GM19240 (cell line): ENCODE results near the gene NPLOC4.
"Not testable (repeated sequence)": the region's sequence is repeated elsewhere in the genome, so short reads cannot be mapped to it uniquely, and the experiment has no call there.

ENCODE experiments used
- DNase-seq: peaks from one replicate; pipeline ENCODE4 v3.0.0; 2011; ENCODE audit warnings: low spot score; ENCODE audit not compliant: insufficient read length

Gene NPLOC4

GRCh38 chr17:81636505-81637288 is at the start of gene NPLOC4, which contains the start of gene TSPAN10:
Gene NPLOC4 (minus strand): TSS chr17:81637112. CDS start chr17:81636930, 182 bp downstream.
Gene TSPAN10 (plus strand): TSS chr17:81637196. CDS start chr17:81642413, 5,217 bp downstream.
- peak; percentile 96 for DNase-seq

- DNase-seq, result no peak
Observed at GRCh38 chr17:81686614-81687013, 49.7 kb upstream of the NPLOC4 start.

DNA sequence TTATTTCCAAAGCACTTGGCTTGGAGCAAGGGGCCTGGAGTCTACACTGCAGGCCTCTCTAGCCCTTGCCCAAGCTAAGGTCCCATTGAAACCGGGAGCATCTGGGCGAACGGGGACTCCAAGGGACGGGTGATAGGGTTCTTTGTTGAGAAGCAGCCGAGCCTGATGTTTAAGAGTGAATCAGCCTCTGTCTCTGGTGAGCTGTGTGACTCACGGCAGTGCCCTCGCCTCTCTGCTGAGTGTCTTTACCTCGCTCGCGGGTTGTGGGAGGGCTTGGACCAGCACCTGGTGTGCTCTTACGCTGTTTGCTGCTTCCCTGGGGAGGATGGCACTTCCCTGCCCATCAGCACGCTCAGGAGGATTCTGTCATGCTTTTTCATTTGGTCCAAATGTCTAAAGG is 48.2 kb upstream of the NPLOC4 start:
- DNase-seq, result no peak

DNA sequence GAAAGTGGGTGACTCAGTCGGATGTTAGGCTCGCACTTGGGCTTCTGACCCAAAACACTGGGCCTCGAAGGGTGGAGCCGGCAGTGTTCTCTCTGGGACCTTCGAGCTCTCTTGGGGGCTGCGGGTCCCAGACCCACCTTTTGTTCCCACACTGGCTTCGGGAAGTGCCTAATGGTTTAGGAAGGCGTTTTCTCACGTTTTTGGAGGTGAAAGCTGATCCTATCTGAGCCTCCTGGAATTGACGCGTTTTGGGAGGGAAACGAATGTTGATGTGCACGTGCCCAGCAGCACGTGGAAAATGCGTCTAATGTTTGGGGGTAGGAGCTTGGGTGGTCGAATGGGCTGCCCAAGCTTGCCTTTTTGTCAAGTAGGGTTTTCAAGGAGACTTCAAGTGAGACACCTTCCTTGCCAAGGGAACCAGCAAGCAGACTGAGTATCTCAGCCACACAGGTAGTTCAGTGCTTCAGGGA is 47.6 kb upstream of the NPLOC4 start:
- no peak for DNase-seq

GRCh38 chr17:81683584-81684441 is 46.9 kb upstream of the NPLOC4 start, which contains the start of the genes ARL16 and HGS:
Gene ARL16 (minus strand): TSS chr17:81683797. CDS start chr17:81683753, 44 bp downstream.
Gene HGS (plus strand): TSS chr17:81684011. CDS start chr17:81684067, 56 bp downstream.
- DNase-seq, result peak; percentile 100

DNA sequence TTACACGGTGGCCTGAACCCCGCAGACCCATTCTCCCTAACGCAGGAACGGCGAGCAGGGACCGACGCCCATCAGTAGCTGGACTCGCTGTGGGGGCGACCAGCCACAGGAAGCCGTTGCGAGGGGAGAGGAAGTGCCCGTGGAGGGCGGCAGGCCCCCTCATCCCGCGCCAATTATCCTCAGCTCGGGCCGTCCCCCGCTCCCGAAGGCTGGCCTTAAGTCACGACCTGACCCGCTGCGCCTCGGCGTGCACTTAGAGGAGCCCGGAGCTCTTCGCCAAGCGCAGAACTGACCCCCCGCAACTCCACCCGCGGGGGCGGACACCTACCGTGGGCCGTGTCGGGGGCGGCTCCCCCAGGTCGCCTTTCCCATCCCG is 46.3 kb upstream of the NPLOC4 start:
- no peak for DNase-seq

DNA sequence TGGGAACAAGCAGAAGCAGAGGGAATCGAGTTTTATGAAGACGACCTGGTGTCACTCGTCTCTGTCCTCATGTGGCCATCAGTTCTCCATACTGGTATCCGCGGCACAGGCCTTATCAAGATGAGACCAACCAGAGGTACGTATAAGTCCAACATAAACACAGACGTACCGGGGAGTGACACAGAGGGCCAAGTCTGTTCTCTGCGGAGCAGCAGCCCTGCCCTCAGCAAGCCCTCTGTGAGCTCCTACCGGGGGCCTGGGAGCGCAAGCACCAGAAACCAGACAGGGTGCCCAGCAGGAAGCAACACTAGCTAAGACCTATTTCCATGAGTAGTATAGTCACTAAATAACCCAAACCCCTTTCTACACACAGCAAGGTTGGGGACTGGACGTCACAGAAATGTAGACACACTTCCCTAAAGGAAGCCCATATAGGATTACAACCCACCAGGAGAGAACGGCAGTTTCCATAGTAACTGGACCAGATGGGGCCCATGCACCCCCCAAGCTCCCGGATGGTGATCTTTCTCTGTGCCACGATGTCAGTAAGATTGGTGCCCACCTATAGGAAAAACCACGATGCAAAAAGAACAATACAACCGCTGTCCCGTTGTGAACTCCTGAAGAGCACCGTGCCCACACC is 45.8 kb upstream of the NPLOC4 start:
- DNase-seq, result no peak

DNA sequence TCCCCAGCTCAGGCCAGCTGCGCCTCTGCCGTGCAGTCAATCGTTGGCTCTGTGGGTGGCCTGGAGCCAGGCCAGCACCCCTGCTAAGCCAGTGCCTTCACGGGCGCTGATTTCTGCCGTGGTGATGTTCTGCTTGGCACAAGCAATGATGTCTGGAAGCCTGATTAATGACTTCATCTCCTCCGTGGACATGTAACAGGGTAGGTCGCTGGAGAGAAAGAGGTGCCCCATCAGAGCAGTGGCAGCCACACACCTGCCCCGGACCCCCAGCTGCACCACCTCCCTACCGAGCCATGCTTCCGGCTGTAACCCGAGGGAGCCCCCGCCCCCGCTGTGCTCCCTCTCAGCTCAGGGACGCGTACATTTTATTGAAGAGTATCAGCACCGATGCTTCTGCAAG is 44.8 kb upstream of the NPLOC4 start:
- no peak for DNase-seq

DNA sequence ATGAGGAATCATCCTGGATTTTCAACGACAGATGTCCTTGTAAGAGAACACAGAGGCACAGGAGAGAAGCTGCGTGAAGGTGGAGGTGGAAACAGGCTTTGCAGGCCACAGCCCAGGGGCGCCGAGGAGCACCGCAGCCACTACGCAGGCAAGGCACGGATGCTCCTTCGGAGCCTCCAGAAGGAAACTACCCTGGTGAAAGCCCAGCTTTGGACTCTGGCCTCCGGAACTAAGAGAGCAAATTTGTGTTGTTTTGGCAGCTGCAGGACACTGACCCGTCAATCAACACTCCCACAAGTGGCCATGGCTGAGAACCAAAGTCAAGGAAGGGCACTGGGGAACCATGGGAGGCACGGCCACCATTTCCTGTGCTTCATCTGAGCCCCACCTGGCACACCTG is 43.2 kb upstream of the NPLOC4 start:
- no peak for DNase-seq

DNA sequence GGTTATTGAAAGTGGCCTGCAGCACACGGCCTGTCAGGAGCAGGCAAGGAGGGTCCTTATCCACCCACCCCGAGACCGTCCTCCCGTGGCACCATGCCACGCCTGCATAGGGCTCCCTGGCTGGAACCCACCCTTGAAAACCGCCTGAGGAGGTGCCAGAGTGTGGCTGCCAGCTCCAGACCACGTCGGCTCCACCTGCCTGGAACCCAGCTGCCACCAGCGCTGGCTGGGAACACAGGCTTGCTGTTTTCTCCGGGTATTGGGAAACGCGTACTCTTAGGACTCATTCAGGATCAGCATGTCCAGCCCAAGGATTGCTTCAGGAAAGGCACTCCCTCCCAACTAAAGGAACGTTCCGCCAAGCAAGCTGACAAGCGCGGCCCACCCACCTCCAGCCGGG is 40.0 kb upstream of the NPLOC4 start:
- DNase-seq, result no peak

DNA sequence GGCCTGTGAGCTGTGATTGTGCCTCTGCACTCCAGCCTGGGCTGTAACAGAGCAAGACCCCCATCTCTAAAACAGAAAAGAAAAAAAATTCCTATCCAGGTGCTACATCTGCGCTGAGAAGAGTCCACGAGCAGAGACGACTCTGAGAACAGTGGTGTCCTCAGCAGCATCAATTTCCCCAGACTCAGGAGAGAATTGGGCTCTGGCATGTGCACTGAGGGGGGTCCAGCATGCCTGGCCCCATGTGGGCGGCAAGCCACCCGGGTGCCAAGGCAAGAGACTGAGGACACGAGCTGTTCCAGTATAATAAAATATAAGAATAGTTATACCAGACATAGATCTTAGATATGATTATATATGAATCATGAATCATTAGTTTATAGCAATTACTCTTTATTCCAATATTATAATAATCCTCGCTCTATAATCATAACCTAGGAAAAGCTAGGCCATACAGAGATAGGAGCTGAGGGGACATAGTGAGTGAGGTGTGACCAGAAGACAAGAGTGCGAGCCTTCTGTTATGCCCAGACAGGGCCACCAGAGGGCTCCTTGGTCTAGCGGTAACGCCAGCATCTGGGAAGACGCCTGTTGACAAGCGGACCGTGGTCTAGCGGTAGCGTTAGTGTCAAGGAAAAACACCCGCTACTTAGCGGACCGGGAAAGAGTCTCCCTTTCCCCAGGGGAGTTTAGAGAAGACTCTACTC is 38.8 kb upstream of the NPLOC4 start:
- DNase-seq, result not testable (repeated sequence)

DNA sequence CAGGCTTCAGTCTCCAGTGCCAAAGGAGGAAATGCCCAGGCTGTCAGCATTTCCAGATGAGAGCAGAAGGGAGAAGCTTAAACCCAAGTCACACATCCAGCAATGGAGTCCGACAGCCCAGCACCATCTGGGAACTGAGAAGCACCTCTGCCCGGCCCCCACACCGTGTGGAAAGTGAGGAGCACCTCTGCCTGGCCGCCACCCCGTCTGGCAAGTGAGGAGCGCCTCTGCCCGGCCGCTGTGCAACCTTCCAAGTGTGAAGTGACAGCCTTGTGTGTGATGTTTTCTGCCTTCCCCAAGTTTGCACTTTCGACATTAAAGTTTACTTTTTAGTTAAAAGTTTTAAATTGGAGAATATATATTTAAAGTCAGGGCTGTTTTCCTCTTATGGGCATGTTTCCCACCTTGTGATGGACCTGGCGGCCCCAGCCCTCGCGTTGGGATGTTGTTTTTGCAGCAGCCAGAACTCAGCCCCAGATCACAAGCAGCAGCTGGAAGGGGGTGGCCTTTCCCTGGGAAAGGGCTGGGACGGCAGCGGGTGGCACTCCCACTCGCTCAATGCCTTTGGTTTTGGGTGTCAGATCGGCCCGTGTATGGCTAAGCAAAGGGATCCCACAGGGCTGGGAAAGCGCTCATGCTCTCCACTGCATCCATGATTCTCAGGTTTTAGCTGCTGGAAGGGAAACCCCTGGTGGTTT is 36.8 kb upstream of the NPLOC4 start:
- DNase-seq, result no peak

DNA sequence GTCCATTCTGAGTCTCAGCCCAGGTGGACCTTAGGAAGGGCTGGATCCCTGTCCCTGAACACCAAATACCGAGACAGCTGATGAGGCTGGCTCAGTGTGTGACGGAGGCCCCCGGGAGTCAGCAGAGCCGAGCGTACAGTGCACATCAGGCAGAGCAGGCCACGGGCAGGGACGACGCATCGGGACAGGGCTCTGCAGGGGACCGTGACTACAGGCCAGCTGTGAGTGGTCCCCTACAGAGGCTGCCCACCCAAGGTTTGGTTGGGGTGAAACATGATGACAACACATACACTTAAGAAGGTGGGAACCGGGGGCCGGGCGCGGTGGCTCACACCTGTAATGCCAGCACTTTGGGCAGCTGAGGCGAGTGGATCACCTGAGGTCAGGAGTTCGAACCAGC is 36.0 kb upstream of the NPLOC4 start:
- no peak for DNase-seq

DNA sequence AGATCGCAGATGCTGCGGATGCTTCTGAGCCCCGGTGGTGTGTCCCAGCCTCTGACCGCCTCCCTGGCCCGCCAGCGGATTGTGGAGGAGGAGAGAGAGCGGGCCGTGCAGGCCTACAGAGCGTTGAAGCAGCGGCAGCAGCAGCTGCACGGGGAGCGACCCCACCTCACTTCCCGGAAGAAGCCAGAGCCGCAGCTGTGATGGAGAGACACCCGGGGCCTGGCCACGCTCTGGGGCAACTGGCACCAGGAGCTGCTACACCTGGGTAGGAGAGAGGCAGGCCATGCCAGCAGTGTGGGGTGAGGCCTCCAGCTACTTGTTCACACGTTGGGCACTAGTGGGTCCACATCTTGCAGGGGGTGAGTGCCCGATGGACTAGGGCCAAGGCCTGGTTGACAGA is 35.6 kb upstream of the NPLOC4 start:
- DNase-seq, result no peak

- no peak for DNase-seq
Observed at GRCh38 chr17:81667754-81668153, 30.8 kb upstream of the NPLOC4 start.

DNA sequence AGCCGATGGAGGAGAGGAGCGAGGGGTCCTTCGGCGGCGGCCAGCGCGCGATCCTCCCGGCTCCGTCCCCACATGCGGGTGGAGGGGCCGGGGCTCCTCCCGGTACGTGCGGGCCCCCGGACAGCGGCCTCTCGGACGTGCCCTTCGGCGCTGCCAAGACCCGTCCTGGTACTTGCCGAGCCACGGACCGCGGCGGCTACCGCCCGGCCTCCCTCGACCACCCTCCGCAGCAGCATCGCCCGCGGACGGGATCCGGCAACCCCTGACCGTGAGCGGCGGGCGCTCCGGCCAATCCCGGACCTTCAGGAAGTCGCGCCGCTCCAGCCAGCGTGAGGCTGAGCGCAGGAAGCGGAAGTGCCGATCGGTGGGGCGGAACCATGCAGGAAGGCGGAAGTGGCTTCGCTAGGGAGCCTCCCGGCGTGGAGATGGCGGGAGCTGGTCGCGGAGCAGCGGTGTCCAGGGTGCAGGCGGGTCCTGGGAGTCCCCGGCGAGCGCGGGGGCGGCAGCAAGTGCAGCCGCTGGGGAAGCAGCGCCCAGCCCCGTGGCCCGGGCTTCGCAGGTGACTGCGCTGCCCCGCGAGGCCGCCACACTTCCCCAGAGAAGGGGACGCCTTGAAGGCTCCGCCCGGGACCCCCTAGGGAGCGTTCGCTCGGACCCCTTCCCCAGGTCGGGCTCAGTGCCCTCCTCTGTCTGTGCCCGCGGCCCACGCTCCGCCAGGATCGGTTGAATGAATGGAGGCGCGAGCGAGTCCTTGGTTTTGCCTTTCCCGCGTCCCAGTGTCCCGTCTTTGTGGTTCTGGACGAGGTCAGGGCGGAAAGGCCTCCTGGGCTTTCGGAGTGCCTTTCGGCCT is 29.7 kb upstream of the NPLOC4 start, which contains the start of the genes CCDC137 and OXLD1:
Gene CCDC137, plus strand, starts transcription at position 396 of the 850 bp plus-strand sequence. Its CDS starts 30 bp downstream, at position 426.
Gene OXLD1, minus strand, starts transcription at position 264 of the 850 bp plus-strand sequence. Its CDS starts 28 bp downstream, at position 236.
- peak; percentile 96 for DNase-seq

GRCh38 chr17:81666092-81666341 is 29.1 kb upstream of the NPLOC4 start:
- DNase-seq, result no peak

DNA sequence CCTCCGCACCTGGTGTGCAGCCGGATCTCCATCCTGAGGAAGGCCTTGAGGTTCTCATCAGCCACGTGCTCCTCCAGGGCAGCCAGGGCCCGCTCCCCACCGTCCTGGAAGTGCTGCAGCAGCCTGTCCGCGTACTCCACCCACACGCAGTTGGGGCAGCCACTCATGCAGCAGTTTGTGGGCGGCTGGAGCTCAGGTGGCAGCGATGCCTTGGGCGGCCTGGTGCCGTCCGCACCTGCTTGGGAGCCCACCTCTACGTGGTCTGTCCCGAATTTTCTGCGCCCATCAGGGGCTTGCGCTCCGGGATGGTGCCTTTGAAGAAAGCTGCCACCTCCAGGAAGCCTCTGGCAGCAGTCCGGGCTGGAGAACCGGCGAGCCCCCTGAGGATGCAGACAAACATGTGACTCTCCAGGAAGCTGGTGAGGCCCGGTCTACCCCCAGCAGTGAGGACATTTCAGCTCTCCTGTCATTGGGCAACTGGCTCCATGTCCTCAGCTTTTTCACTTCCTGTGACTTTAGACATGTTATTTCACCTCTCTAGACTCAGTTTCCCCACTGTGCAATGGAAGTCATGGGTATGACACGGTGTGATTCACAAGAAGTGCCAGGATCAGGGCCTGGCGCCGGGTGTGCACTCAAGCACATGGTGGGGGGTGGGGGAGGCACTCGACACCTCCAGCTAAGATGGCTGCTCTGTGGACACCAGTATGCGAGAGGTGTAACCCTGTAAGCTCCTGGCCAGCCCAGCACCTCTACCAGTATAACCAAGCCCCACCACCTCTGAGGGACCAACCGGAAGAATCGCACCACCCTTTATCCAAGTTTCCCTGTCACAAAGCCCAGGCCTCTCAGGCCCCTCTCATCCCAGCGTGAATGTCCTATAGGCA is 28.5 kb upstream of the NPLOC4 start:
- no peak for DNase-seq
